IMR-90 (cell line): Measurements from ENCODE around the gene DLD. TPM values are rescaled to one million over a fixed set of nuclear protein-coding genes. Genes with fewer than 3 reads are reported as not detected.

Experiments used
- ATAC-seq: fragments of 200-7000 bp; cut with Tn5 transposase; 2 replicates; pipeline ENCODE4 v1.9.1; 2020; ENCODE audit warnings: low read depth, mild to moderate bottlenecking, moderate library complexity
- BruUV-seq: library from RNA; stranded (reverse); fragments of 400-500 nt; replicated peaks from 2 replicates; lab custom pipeline; 2021; lab: Mats Ljungman, UMichigan
- CTCF ChIA-PET: fragments of 300-600 bp; formaldehyde crosslinking; extraction: SDS; loops from one replicate; lab custom pipeline; 2021; ENCODE audit warnings: antibody characterized with exemption; lab: Yijun Ruan, JAX
- POLR2A ChIA-PET: fragments of 300-600 bp; sonication (Branson Sonifier 250); formaldehyde crosslinking; loops from one replicate; lab custom pipeline; 2022; ENCODE audit warnings: antibody characterized with exemption; ENCODE audit not compliant: unreplicated experiment; lab: Charles Lee
- DNase-seq: peaks from one replicate; pipeline ENCODE4 v3.0.0; 2013
- H2AFZ ChIP-seq: replicated peaks from 2 replicates; pipeline ENCODE3; 2013; ENCODE audit warnings: low read length, mild to moderate bottlenecking; ENCODE audit not compliant: poor library complexity
- H2AK5ac ChIP-seq: 2 replicates; pipeline ENCODE4 v1.6.1; 2013; ENCODE audit warnings: low read depth, low read length, inconsistent platforms
- H2AK9ac ChIP-seq: replicated peaks from 2 replicates; pipeline ENCODE3; 2013; ENCODE audit warnings: mild to moderate bottlenecking, low read depth, low read length, moderate library complexity; ENCODE audit not compliant: poor library complexity
- H2BK120ac ChIP-seq: 2 replicates; pipeline ENCODE4 v1.6.1; 2013; ENCODE audit warnings: low read depth, low read length, inconsistent platforms
- H2BK15ac ChIP-seq: 3 replicates; pipeline ENCODE4 v1.6.1; 2013; ENCODE audit warnings: low read depth, low read length, inconsistent platforms
- H2BK20ac ChIP-seq: 2 replicates; pipeline ENCODE4 v1.6.1; 2013; ENCODE audit warnings: low read depth, mild to moderate bottlenecking, inconsistent platforms, low read length, moderate library complexity
- H2BK5ac ChIP-seq: 2 replicates; pipeline ENCODE4 v1.6.1; 2013; ENCODE audit warnings: mild to moderate bottlenecking, low read depth, low read length, inconsistent platforms; ENCODE audit not compliant: poor library complexity, severe bottlenecking
- H3K14ac ChIP-seq: replicated peaks from 2 replicates; pipeline ENCODE4 v1.6.1; 2013; ENCODE audit warnings: low read depth, low read length, inconsistent platforms
- H3K18ac ChIP-seq: 2 replicates; pipeline ENCODE4 v1.6.1; 2013; ENCODE audit warnings: low read depth, low read length, control low read depth
- H3K23ac ChIP-seq: 2 replicates; pipeline ENCODE4 v1.6.1; 2013; ENCODE audit warnings: low read depth, low read length, inconsistent platforms
- H3K27ac ChIP-seq: 2 replicates; pipeline ENCODE4 v1.5.1; 2013; ENCODE audit warnings: mild to moderate bottlenecking, control low read depth, low read length; ENCODE audit not compliant: insufficient read depth
- H3K27me3 ChIP-seq: 2 replicates; pipeline ENCODE4 v1.6.1; 2013; ENCODE audit warnings: low read length; ENCODE audit not compliant: control insufficient read depth, insufficient read depth
- H3K36me3 ChIP-seq: 2 replicates; pipeline ENCODE4 v1.6.1; 2013; ENCODE audit warnings: low read length, mixed read lengths; ENCODE audit not compliant: control insufficient read depth, insufficient read depth
- H3K4ac ChIP-seq: 2 replicates; pipeline ENCODE4 v1.6.1; 2013; ENCODE audit warnings: low read depth, low read length, inconsistent platforms
- H3K4me1 ChIP-seq: 2 replicates; pipeline ENCODE4 v1.6.1; 2013; ENCODE audit warnings: low read length, mixed read lengths; ENCODE audit not compliant: control insufficient read depth, insufficient read depth
- H3K4me2 ChIP-seq: 2 replicates; pipeline ENCODE4 v1.6.1; 2013; ENCODE audit warnings: low read depth, mild to moderate bottlenecking, control low read depth, low read length, moderate library complexity
- H3K4me3 ChIP-seq: 2 replicates; pipeline ENCODE4 v1.5.1; 2013; ENCODE audit warnings: low read depth, mild to moderate bottlenecking, control low read depth, low read length, moderate library complexity; ENCODE audit not compliant: insufficient read depth
- H3K56ac ChIP-seq: 2 replicates; pipeline ENCODE4 v1.6.1; 2013; ENCODE audit warnings: low read length, inconsistent platforms; ENCODE audit not compliant: insufficient read depth; ENCODE audit errors: extremely low read depth
- H3K79me1 ChIP-seq, 2 experiments: 2 replicates each; pipeline ENCODE4 v1.6.1; 2013; ENCODE audit warnings: low read length in 2 of 2, inconsistent platforms in 1 of 2, low read depth in 1 of 2
- H3K9ac ChIP-seq: 2 replicates; pipeline ENCODE4 v1.6.1; 2013; ENCODE audit warnings: low read depth, low read length, control low read depth
- H3K9me1 ChIP-seq: 2 replicates; pipeline ENCODE4 v1.6.1; 2013; ENCODE audit warnings: low read length, inconsistent platforms; ENCODE audit not compliant: insufficient read depth
- H3K9me3 ChIP-seq: 2 replicates; pipeline ENCODE4 v1.6.1; 2013; ENCODE audit warnings: low read length; ENCODE audit not compliant: control insufficient read depth, insufficient read depth
- H4K20me1 ChIP-seq: 2 replicates; pipeline ENCODE4 v1.6.1; 2013; ENCODE audit warnings: low read length, inconsistent platforms; ENCODE audit not compliant: insufficient read depth
- H4K5ac ChIP-seq: 2 replicates; pipeline ENCODE4 v1.6.1; 2013; ENCODE audit warnings: mild to moderate bottlenecking, low read depth, low read length, control low read depth
- H4K8ac ChIP-seq, 2 experiments: 2 replicates each; pipeline ENCODE4 v1.6.1; 2013; ENCODE audit warnings: low read depth in 2 of 2, low read length in 2 of 2, control low read depth in 1 of 2, inconsistent platforms in 1 of 2
- H4K91ac ChIP-seq: 2 replicates; pipeline ENCODE4 v1.6.1; 2013; ENCODE audit warnings: low read depth, low read length, inconsistent platforms; ENCODE audit not compliant: insufficient read depth
- BHLHE40 ChIP-seq: fragments of 150-350 bp; IDR thresholded peaks from 2 replicates; pipeline ENCODE4 v1.6.1; 2016; ENCODE audit warnings: mild to moderate bottlenecking, low read depth, low read length
- CHD1 ChIP-seq: IDR thresholded peaks from 2 replicates; pipeline ENCODE4 v1.6.1; 2012; ENCODE audit warnings: low read depth, low read length, improper control_type of control experiment
- CTCF ChIP-seq: conservative IDR thresholded peaks from 2 replicates; pipeline ENCODE4 v1.5.1; 2012; ENCODE audit warnings: mild to moderate bottlenecking, low read depth, low read length, improper control_type of control experiment
- FOS ChIP-seq: fragments of 150-350 bp; IDR thresholded peaks from 2 replicates; pipeline ENCODE4 v1.6.1; 2016; ENCODE audit warnings: low read depth, low read length
- MAFK ChIP-seq: IDR thresholded peaks from 2 replicates; pipeline ENCODE4 v1.6.1; 2012; ENCODE audit warnings: low read depth, low read length, improper control_type of control experiment
- MAZ ChIP-seq: IDR thresholded peaks from 2 replicates; pipeline ENCODE4 v1.6.1; 2012; ENCODE audit warnings: low read depth, mild to moderate bottlenecking, low read length, improper control_type of control experiment, moderate library complexity, borderline replicate concordance
- MXI1 ChIP-seq: IDR thresholded peaks from 2 replicates; pipeline ENCODE4 v1.6.1; 2012; ENCODE audit warnings: low read depth, mild to moderate bottlenecking, low read length, moderate library complexity, borderline replicate concordance
- POLR2A ChIP-seq: IDR thresholded peaks from 2 replicates; pipeline ENCODE4 v1.6.1; 2012; ENCODE audit warnings: mild to moderate bottlenecking, low read depth, low read length
- RCOR1 ChIP-seq: IDR thresholded peaks from 2 replicates; pipeline ENCODE4 v1.6.1; 2012; ENCODE audit warnings: mild to moderate bottlenecking, low read length, improper control_type of control experiment; ENCODE audit not compliant: insufficient replicate concordance
- RFX5 ChIP-seq: IDR thresholded peaks from 2 replicates; pipeline ENCODE4 v1.8.0; 2012; ENCODE audit warnings: low read depth, mild to moderate bottlenecking, low read length, moderate library complexity
- SMC3 ChIP-seq: fragments of 150-350 bp; IDR thresholded peaks from 2 replicates; pipeline ENCODE4 v1.6.1; 2016; ENCODE audit warnings: low read depth, mild to moderate bottlenecking, antibody characterized with exemption, low read length, moderate library complexity
- USF2 ChIP-seq: fragments of 150-350 bp; IDR thresholded peaks from 2 replicates; pipeline ENCODE4 v1.6.1; 2017; ENCODE audit warnings: mild to moderate bottlenecking, antibody characterized with exemption, low read length, low read depth
- WGBS, 2 experiments: methylation state at CpG; one replicate each; pipeline versions ENCODE4 v1.1.5 to v1.1.7; 2013; ENCODE audit warnings: missing lambda C conversion rate in 2 of 2; ENCODE audit not compliant: insufficient read length in 1 of 2; ENCODE audit errors: extremely low coverage in 2 of 2; 5-methylcytosine and 5-hydroxymethylcytosine counted together
- dilution Hi-C: fragments of 300-500 bp; cut with HindIII; formaldehyde crosslinking; loops from one replicate; pipeline ENCODE4 v1.14.3; 2018; ENCODE audit warnings: low sequenced_read_pairs; ENCODE audit not compliant: unreplicated experiment
- in situ Hi-C: fragments of 300-500 bp; cut with MboI; formaldehyde crosslinking; loops from 3 replicates; pipeline ENCODE4 v1.14.3; 2019; ENCODE audit warnings: low sequenced_read_pairs, inconsistent platforms, mixed read lengths
- intact Hi-C: fragments of 100-400 bp; cut with micrococcal nuclease; formaldehyde crosslinking; loops from 2 replicates; pipeline ENCODE4 v1.10.0; 2022
- polyA plus RNA-seq, 3 experiments: library from polyadenylated mRNA; depleted of rRNA; stranded (reverse); fragments of >200 nt; gene quantifications; 2 replicates each; pipeline ENCODE4 v1.2.3, GENCODE V29; 2012; ENCODE audit warnings: low replicate concordance in 1 of 3
- total RNA-seq: library from RNA; depleted of rRNA; stranded (reverse); fragments of >200 nt; gene quantifications from 2 replicates; pipeline ENCODE4 v1.2.3, GENCODE V29; 2012

Gene DLD
- total and polyA plus RNA-seq, 2 of the 4 experiments (the other 2 are of a cell fraction): 121 to 361 TPM

GRCh38 chr7:107945332-107945731 lies 54.3 kb downstream of the DLD start:
- H2AK5ac ChIP-seq: no peak overlapping the region
- no peak overlapping the region for H2AK9ac ChIP-seq
- peaks cover 9 to 53% of the 10 kb centered on the region in 2 experiments; a peak in 3 of 4 replicates for H3K79me1 ChIP-seq
- peaks cover 28% of the 10 kb centered on the region for H3K9me1 ChIP-seq
- H2BK15ac ChIP-seq: no peak overlapping the region
- no peak overlapping the region for H3K27ac ChIP-seq
- H3K4me2 ChIP-seq: no peak overlapping the region
- H3K4me1 ChIP-seq: peaks cover 15% of the 10 kb centered on the region
- WGBS, 2 experiments: 100% methylated on average over 1 of the region's 2 CpGs; no CpG with 5 or more reads in 1 of the 2 experiments
- no peak overlapping the region for H2BK120ac ChIP-seq
- H4K91ac ChIP-seq: no peak overlapping the region
- H2BK5ac ChIP-seq: no peak overlapping the region
- no peak overlapping the region for H3K23ac ChIP-seq
- no peaks in the 10 kb centered on the region for H3K9me3 ChIP-seq
- POLR2A ChIA-PET: no interaction called here
- H4K8ac ChIP-seq: no peak overlapping the region
- H4K20me1 ChIP-seq: peaks cover 3% of the 10 kb centered on the region; the same call in 1 of the 2 replicates
- H3K9ac ChIP-seq: no peak overlapping the region
- no peak overlapping the region for H3K4me3 ChIP-seq
- no peak overlapping the region for H2AFZ ChIP-seq
- no peak overlapping the region for H4K5ac ChIP-seq
- BruUV-seq: no TSS peak
- intact Hi-C loops: no loop called here
- dilution Hi-C loops: no loop called here
- H3K4ac ChIP-seq: no peak overlapping the region
- no peak for ATAC-seq
- CTCF ChIA-PET: no interaction called here
- H2BK20ac ChIP-seq: no peak overlapping the region
- H3K27me3 ChIP-seq: no peaks in the 10 kb centered on the region
- no peak overlapping the region for H3K56ac ChIP-seq
- H3K18ac ChIP-seq: no peak overlapping the region
- no peak for DNase-seq
- peaks cover 59% of the 10 kb centered on the region for H3K36me3 ChIP-seq
- in situ Hi-C loops: no loop called here
- no peak overlapping the region for H3K14ac ChIP-seq
- no peak for TF ChIP-seq FOS
- TF ChIP-seq RCOR1: no peak
- no peak for TF ChIP-seq USF2
- TF ChIP-seq BHLHE40: no peak
- no peak for TF ChIP-seq SMC3
- no peak for TF ChIP-seq MAFK
- no peak for TF ChIP-seq MAZ
- no peak for TF ChIP-seq CTCF
- no peak for TF ChIP-seq POLR2A
- no peak for TF ChIP-seq RFX5
- no peak for TF ChIP-seq MXI1
- no peak for TF ChIP-seq CHD1
